PFSK-1 (cell line): ENCODE results near the gene NABP2.

Experiments used
- FOXP2 ChIP-seq: optimal IDR thresholded peaks from 2 replicates; pipeline ENCODE3; 2011; ENCODE audit warnings: borderline replicate concordance, control low read depth, inconsistent platforms; ENCODE audit not compliant: insufficient read depth; ENCODE audit errors: extremely low read length, extremely low read depth
- POLR2AphosphoS5 ChIP-seq: IDR thresholded peaks from 2 replicates; pipeline ENCODE4 v1.6.1; 2012; ENCODE audit warnings: low read depth, mild to moderate bottlenecking, control low read depth, low read length, moderate library complexity
- REST ChIP-seq, 2 experiments: IDR thresholded peaks; 2 replicates each; pipeline versions ENCODE4 v1.6.1 to v1.8.0; 2011 to 2012; ENCODE audit warnings: low read depth in 2 of 2, low read length in 2 of 2, control low read depth in 1 of 2, inconsistent platforms in 1 of 2, mild to moderate bottlenecking in 1 of 2, moderate library complexity in 1 of 2; ENCODE audit not compliant: insufficient read depth in 1 of 2
- SIN3A ChIP-seq: IDR thresholded peaks from 2 replicates; pipeline ENCODE4 v1.6.1; 2012; ENCODE audit warnings: mild to moderate bottlenecking, low read length, moderate library complexity, borderline replicate concordance; ENCODE audit not compliant: insufficient read depth
- TAF1 ChIP-seq: IDR thresholded peaks from 2 replicates; pipeline ENCODE4 v1.6.1; 2012; ENCODE audit warnings: low read length, control low read depth, borderline replicate concordance; ENCODE audit not compliant: insufficient read depth

Gene NABP2

GRCh38 chr12:56221232-56221756 is 2.8 kb upstream of the NABP2 start:
- TF ChIP-seq FOXP2 (no peak), POLR2AphosphoS5 (no peak), SIN3A (no peak), REST (IDR thresholded peaks at IDR 0.05; ENCODE audit: insufficient read depth in 1 of 2, low read depth in 2 of 2, low read length in 2 of 2) (no peak), TAF1 (no peak)

GRCh38 chr12:56221757-56222530 is 2.2 kb upstream of the NABP2 start, which contains the start of gene RNF41:
RNF41 (minus strand) TSS chr12:56221922; CDS start chr12:56214047, 7,875 bp downstream.
- TF ChIP-seq POLR2AphosphoS5 (peak; percentile 94), TAF1 (peak; percentile 89), SIN3A (no peak), FOXP2 (peak; percentile 46), REST (IDR thresholded peaks at IDR 0.05; ENCODE audit: insufficient read depth in 1 of 2, low read depth in 2 of 2, low read length in 2 of 2) (peak in 1 of 2 experiments; percentile 47; a peak in 1 of 4 replicates)

DNA sequence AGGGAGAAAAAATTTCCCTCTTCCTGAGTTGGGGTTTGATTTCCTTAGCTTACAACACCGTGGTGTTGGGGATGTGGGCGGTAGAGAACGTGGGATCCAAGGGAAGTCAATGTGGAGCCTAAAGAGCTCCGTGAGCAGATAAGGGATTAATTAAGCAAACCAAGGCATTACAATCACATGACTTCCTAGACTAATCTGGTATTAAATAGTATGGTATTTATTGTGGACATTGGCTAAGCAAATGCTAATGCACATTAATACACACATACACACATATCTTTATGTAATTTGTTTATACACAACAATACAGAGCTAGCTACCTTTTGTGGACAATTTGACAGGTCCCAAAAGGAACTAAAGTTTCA is 1.6 kb upstream of the NABP2 start:
- TF ChIP-seq SIN3A: no peak
- no peak for TF ChIP-seq REST (IDR thresholded peaks at IDR 0.05; ENCODE audit: insufficient read depth in 1 of 2, low read depth in 2 of 2, low read length in 2 of 2)
- TF ChIP-seq FOXP2: no peak
- no peak for TF ChIP-seq POLR2AphosphoS5
- TF ChIP-seq TAF1: no peak

DNA sequence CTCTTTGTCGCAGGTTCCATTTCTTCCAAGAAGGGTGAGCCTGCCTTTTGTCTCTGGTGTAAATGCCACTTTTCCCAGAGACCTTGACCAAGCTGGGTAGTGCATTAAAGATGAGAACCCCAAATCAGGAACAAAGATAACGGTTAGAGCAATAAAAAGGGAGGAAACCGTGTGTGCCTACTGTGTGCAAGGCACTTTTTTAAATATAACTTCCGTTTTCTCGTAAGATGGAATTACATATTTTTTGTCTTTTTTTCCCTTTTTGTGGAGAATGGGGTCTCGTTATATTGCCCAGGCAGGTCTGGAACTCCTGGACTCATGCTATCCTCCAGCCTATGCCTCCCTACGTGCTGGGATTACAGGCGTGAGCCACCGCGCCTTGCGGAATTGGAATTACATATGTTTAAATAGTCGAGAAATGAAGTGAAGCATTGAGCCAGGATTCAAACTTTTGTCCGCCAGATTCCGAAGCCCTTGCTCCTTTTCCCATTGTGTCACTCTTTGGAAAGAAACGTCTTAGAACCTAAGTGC is 506 bp upstream of the NABP2 start:
- no peak for TF ChIP-seq REST (IDR thresholded peaks at IDR 0.05; ENCODE audit: insufficient read depth in 1 of 2, low read depth in 2 of 2, low read length in 2 of 2)
- TF ChIP-seq SIN3A: no peak
- TF ChIP-seq TAF1: no peak
- TF ChIP-seq FOXP2: no peak
- no peak for TF ChIP-seq POLR2AphosphoS5
